GM23338 (cell line): ENCODE results near the gene HRH2. TPM values are rescaled to one million over a fixed set of nuclear protein-coding genes. Genes with fewer than 3 reads are reported as not detected.

Experiments used
- ATAC-seq: fragments of 200-7000 bp; cut with Tn5 transposase; 3 replicates; pipeline ENCODE4 v1.9.1; 2020
- DNase-seq: peaks from one replicate; pipeline ENCODE4 v3.0.0-alpha.2; 2015; ENCODE audit warnings: low spot score
- H2AFZ ChIP-seq: fragments of 200-600 bp; sonication (generic); 2 replicates; pipeline ENCODE4 v1.8.0; 2016; ENCODE audit warnings: antibody characterized with exemption, mild to moderate bottlenecking, moderate library complexity
- H3F3A ChIP-seq: fragments of 200-600 bp; sonication (generic); replicated peaks from 2 replicates; pipeline ENCODE4 v1.8.0; 2017; ENCODE audit warnings: antibody characterized with exemption, mixed run types, low read depth
- H3K27ac ChIP-seq: fragments of 200-600 bp; sonication (generic); 2 replicates; pipeline ENCODE4 v1.6.1; 2016; ENCODE audit warnings: low read depth
- H3K27me3 ChIP-seq: fragments of 200-600 bp; sonication (generic); 2 replicates; pipeline ENCODE4 v1.8.0; 2016; ENCODE audit warnings: mild to moderate bottlenecking, mixed run types, moderate library complexity; ENCODE audit not compliant: insufficient read depth
- H3K36me3 ChIP-seq: fragments of 200-600 bp; sonication (generic); 2 replicates; pipeline ENCODE4 v1.8.0; 2016; ENCODE audit warnings: mild to moderate bottlenecking; ENCODE audit not compliant: insufficient read depth
- H3K4me1 ChIP-seq: fragments of 200-600 bp; sonication (generic); 2 replicates; pipeline ENCODE4 v1.8.0; 2016; ENCODE audit warnings: mild to moderate bottlenecking, moderate library complexity; ENCODE audit not compliant: insufficient read depth
- H3K4me2 ChIP-seq: fragments of 200-600 bp; sonication (generic); 2 replicates; pipeline ENCODE4 v1.7.1; 2017; ENCODE audit warnings: mixed run types
- H3K4me3 ChIP-seq: fragments of 200-600 bp; sonication (generic); 2 replicates; pipeline ENCODE4 v1.6.1; 2016; ENCODE audit warnings: mixed run types
- H3K79me2 ChIP-seq: fragments of 200-600 bp; sonication (generic); replicated peaks from 2 replicates; pipeline ENCODE4 v1.8.0; 2017; ENCODE audit warnings: mild to moderate bottlenecking; ENCODE audit not compliant: insufficient read depth
- H3K9me2 ChIP-seq: fragments of 200-600 bp; sonication (generic); 2 replicates; pipeline ENCODE4 v1.8.0; 2017; ENCODE audit not compliant: insufficient read depth
- H4K20me1 ChIP-seq: fragments of 200-600 bp; sonication (generic); replicated peaks from 2 replicates; pipeline ENCODE4 v1.8.0; 2017; ENCODE audit warnings: mild to moderate bottlenecking; ENCODE audit not compliant: insufficient read depth
- H3K27ac Mint-ChIP-seq: 2 replicates; pipeline ENCODE4 v1.8.0; 2020; ENCODE audit warnings: inconsistent platforms, mild to moderate bottlenecking, moderate library complexity, mixed read lengths
- H3K27me3 Mint-ChIP-seq: 3 replicates; pipeline ENCODE4 v1.8.0; 2022; ENCODE audit warnings: low read depth, mild to moderate bottlenecking, moderate library complexity, mixed read lengths, inconsistent platforms; ENCODE audit not compliant: insufficient read depth, poor library complexity
- H3K36me3 Mint-ChIP-seq: 3 replicates; pipeline ENCODE4 v1.8.0; 2021; ENCODE audit warnings: low read depth, mild to moderate bottlenecking, inconsistent platforms, moderate library complexity, mixed read lengths
- H3K4me1 Mint-ChIP-seq: 3 replicates; pipeline ENCODE4 v1.8.0; 2020; ENCODE audit warnings: mild to moderate bottlenecking, inconsistent platforms, mixed read lengths
- H3K4me3 Mint-ChIP-seq: 3 replicates; pipeline ENCODE4 v1.8.0; 2021; ENCODE audit warnings: moderate library complexity, mild to moderate bottlenecking, inconsistent platforms, mixed read lengths
- H3K9me3 Mint-ChIP-seq: 3 replicates; pipeline ENCODE4 v1.8.0; 2020; ENCODE audit warnings: moderate library complexity, mild to moderate bottlenecking, inconsistent platforms, mixed read lengths
- EZH2 ChIP-seq: fragments of 200-600 bp; sonication (generic); IDR thresholded peaks from one replicate; pipeline ENCODE4 v1.8.0; 2017; ENCODE audit warnings: antibody characterized with exemption, mild to moderate bottlenecking, low read depth; ENCODE audit not compliant: unreplicated experiment
- EZH2phosphoT487 ChIP-seq: fragments of 200-600 bp; sonication (generic); IDR thresholded peaks from one replicate; pipeline ENCODE4 v1.8.1; 2018; ENCODE audit warnings: antibody characterized with exemption; ENCODE audit not compliant: unreplicated experiment
- JUNB ChIP-seq: IDR thresholded peaks from one replicate; pipeline ENCODE4 v1.6.1; 2016; ENCODE audit warnings: antibody characterized with exemption; ENCODE audit not compliant: unreplicated experiment
- STAT1 ChIP-seq: IDR thresholded peaks from one replicate; pipeline ENCODE4 v1.6.1; 2016; ENCODE audit warnings: antibody characterized with exemption; ENCODE audit not compliant: unreplicated experiment
- ZNF114 ChIP-seq: fragments of 250-450 bp; sonication (Bioruptor Pico); IDR thresholded peaks from 2 replicates; pipeline ENCODE4 v1.5.0; 2020; ENCODE audit warnings: mild to moderate bottlenecking, moderate library complexity
- ZNF331 ChIP-seq: fragments of 250-450 bp; sonication (Bioruptor Pico); IDR thresholded peaks from 2 replicates; pipeline ENCODE4 v1.5.0; 2020; ENCODE audit warnings: low read depth, mild to moderate bottlenecking, moderate library complexity
- polyA plus RNA-seq: library from polyadenylated mRNA; unstranded; fragments of >200 nt; fragmentation: Nextera tagmentation; extraction: Ambion mirVana; gene quantifications from 2 replicates; pipeline ENCODE4 v1.2.1, GENCODE V29; 2016
- total RNA-seq: library from RNA; depleted of rRNA; stranded (reverse); fragments of >200 nt; shearing (Covaris generic); gene quantifications from 2 replicates; pipeline ENCODE4 v1.2.3, GENCODE V29; 2014
- TF ChIP-seq, protein P1 (sequence below): IDR thresholded peaks from one replicate; pipeline ENCODE4 v1.6.1; 2018; ENCODE audit warnings: antibody characterized with exemption; ENCODE audit not compliant: unreplicated experiment
- TF ChIP-seq, protein P2 (sequence below): IDR thresholded peaks from 2 replicates; pipeline ENCODE4 v1.6.1; 2016; ENCODE audit warnings: antibody characterized with exemption
- TF ChIP-seq, protein P3 (sequence below), 2 experiments: fragments of 200-600 bp in 1 of 2; sonication (generic) in 1 of 2; conservative IDR thresholded peaks; 2 replicates each; pipeline versions ENCODE4 v1.5.1 to v1.6.1; 2016 to 2017; ENCODE audit warnings: antibody characterized with exemption in 2 of 2, low read depth in 2 of 2, mild to moderate bottlenecking in 2 of 2, moderate library complexity in 1 of 2

The HRH2 gene
- total and polyA plus RNA-seq, 2 experiments from 2014 or later: 6.8 to 7.0 TPM

DNA sequence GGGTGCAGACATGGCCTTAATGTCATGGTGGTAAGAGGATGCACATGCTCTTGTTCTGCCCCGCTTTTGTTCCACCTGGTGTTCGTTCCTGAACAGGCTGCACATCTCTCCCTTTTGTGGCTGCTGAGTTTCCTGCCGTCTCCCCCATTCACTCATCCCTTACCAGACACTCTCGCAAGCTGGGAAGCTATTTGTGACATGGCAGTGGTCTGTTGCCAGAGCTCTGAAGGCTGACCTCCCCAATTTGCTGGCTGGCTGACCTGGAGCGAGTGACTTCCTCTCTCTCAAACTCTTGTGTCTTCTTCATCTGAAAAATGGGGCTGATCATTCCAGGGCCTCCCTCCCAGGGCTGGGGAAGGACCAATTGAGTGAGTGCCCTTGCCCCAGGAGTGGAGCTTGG, 35.9 kb downstream of the HRH2 start:
- H3K9me3 Mint-ChIP-seq: no peaks in the 10 kb centered on the region
- no peak for ATAC-seq
- H3K36me3 Mint-ChIP-seq: no peaks in the 10 kb centered on the region; the same call in 2 of the 3 replicates
- Histone ChIP-seq H3K9me2 (no peaks in the 10 kb centered on the region), H3F3A (0 out of 2 replicates have a peak, but pooled peaks cover 4% of the 10 kb centered on the region), H3K4me3 (no peak overlapping the region), H4K20me1 (no peaks in the 10 kb centered on the region), H3K27me3 (no peaks in the 10 kb centered on the region), H3K4me1 (peaks cover 22% of the 10 kb centered on the region), H2AFZ (no peak overlapping the region), H3K27ac (no peak overlapping the region), H3K4me2 (no peak overlapping the region), H3K79me2 (no peaks in the 10 kb centered on the region), H3K36me3 (no peaks in the 10 kb centered on the region; the same call in 1 of the 2 replicates)
- no peak overlapping the region for H3K4me3 Mint-ChIP-seq
- H3K27ac Mint-ChIP-seq: no peak overlapping the region
- DNase-seq: no peak
- H3K4me1 Mint-ChIP-seq: peaks cover 33% of the 10 kb centered on the region
- peaks cover 20% of the 10 kb centered on the region for H3K27me3 Mint-ChIP-seq
- TF ChIP-seq EZH2 (no peak), ZNF114 (CRISPR knock-in tag) (no peak), ZNF331 (CRISPR knock-in tag) (no peak), JUNB (no peak), EZH2phosphoT487 (no peak)
- TF ChIP-seq, protein P1, sequence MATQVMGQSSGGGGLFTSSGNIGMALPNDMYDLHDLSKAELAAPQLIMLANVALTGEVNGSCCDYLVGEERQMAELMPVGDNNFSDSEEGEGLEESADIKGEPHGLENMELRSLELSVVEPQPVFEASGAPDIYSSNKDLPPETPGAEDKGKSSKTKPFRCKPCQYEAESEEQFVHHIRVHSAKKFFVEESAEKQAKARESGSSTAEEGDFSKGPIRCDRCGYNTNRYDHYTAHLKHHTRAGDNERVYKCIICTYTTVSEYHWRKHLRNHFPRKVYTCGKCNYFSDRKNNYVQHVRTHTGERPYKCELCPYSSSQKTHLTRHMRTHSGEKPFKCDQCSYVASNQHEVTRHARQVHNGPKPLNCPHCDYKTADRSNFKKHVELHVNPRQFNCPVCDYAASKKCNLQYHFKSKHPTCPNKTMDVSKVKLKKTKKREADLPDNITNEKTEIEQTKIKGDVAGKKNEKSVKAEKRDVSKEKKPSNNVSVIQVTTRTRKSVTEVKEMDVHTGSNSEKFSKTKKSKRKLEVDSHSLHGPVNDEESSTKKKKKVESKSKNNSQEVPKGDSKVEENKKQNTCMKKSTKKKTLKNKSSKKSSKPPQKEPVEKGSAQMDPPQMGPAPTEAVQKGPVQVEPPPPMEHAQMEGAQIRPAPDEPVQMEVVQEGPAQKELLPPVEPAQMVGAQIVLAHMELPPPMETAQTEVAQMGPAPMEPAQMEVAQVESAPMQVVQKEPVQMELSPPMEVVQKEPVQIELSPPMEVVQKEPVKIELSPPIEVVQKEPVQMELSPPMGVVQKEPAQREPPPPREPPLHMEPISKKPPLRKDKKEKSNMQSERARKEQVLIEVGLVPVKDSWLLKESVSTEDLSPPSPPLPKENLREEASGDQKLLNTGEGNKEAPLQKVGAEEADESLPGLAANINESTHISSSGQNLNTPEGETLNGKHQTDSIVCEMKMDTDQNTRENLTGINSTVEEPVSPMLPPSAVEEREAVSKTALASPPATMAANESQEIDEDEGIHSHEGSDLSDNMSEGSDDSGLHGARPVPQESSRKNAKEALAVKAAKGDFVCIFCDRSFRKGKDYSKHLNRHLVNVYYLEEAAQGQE: no peak

DNA sequence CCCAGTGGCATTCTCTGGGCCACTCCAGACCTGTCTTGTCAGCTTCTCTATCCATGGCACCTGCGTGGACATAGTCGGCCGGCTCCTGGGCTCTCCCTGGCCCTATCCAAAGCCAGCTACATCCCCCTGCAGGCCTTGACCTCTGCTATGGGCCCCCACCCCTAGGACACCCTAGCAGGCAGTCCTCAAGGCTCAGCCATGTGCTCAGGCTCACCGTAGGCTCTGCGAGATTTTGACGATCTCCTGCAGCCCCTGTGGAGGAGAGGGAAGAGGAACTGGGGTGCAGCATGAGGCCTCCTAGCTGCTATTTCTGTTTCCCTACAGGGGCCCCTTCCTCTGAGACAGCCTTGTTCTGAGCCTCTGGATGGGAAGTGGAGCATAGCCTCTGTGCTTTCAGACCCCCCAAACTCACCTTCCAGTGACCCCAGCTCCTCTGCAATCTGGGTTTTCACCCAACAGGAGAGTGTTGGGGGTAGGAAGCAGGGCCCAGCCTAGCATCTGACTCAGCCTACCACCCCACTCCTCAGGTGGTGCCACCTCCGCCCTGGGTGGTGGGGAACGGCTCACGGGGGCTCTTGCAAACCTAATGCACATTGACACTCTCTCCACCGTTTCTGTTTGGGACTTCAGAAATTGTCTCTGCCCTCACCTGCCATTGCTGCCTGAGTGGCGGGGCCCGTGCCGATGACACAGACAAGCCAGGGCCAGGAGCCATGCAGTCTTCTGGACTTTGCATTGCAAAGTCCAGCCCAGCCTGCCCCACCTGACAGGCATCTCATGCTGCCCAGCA, 36.7 kb downstream of the HRH2 start:
- H3K4me2 ChIP-seq: no peak overlapping the region
- H3F3A ChIP-seq: 0 out of 2 replicates have a peak, but pooled peaks cover 4% of the 10 kb centered on the region
- no peak overlapping the region for H2AFZ ChIP-seq
- H3K36me3 ChIP-seq: no peaks in the 10 kb centered on the region; the same call in 1 of the 2 replicates
- H4K20me1 ChIP-seq: no peaks in the 10 kb centered on the region
- H3K36me3 Mint-ChIP-seq: no peaks in the 10 kb centered on the region; the same call in 2 of the 3 replicates
- no peaks in the 10 kb centered on the region for H3K27me3 ChIP-seq
- no peak overlapping the region for H3K4me3 Mint-ChIP-seq
- H3K27ac Mint-ChIP-seq: no peak overlapping the region
- H3K4me1 ChIP-seq: peaks cover 23% of the 10 kb centered on the region
- ATAC-seq (no peak), DNase-seq (no peak)
- H3K9me2 ChIP-seq: no peaks in the 10 kb centered on the region
- no peak overlapping the region for H3K4me3 ChIP-seq
- H3K9me3 Mint-ChIP-seq: no peaks in the 10 kb centered on the region
- peaks cover 33% of the 10 kb centered on the region for H3K4me1 Mint-ChIP-seq
- peaks cover 22% of the 10 kb centered on the region for H3K27me3 Mint-ChIP-seq
- no peak overlapping the region for H3K27ac ChIP-seq
- H3K79me2 ChIP-seq: no peaks in the 10 kb centered on the region
- TF ChIP-seq EZH2 (no peak), JUNB (no peak), ZNF331 (CRISPR knock-in tag) (no peak), STAT1 (no peak), EZH2phosphoT487 (no peak)
- TF ChIP-seq, protein P2, sequence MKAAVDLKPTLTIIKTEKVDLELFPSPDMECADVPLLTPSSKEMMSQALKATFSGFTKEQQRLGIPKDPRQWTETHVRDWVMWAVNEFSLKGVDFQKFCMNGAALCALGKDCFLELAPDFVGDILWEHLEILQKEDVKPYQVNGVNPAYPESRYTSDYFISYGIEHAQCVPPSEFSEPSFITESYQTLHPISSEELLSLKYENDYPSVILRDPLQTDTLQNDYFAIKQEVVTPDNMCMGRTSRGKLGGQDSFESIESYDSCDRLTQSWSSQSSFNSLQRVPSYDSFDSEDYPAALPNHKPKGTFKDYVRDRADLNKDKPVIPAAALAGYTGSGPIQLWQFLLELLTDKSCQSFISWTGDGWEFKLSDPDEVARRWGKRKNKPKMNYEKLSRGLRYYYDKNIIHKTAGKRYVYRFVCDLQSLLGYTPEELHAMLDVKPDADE: no peak
- TF ChIP-seq, protein P3, sequence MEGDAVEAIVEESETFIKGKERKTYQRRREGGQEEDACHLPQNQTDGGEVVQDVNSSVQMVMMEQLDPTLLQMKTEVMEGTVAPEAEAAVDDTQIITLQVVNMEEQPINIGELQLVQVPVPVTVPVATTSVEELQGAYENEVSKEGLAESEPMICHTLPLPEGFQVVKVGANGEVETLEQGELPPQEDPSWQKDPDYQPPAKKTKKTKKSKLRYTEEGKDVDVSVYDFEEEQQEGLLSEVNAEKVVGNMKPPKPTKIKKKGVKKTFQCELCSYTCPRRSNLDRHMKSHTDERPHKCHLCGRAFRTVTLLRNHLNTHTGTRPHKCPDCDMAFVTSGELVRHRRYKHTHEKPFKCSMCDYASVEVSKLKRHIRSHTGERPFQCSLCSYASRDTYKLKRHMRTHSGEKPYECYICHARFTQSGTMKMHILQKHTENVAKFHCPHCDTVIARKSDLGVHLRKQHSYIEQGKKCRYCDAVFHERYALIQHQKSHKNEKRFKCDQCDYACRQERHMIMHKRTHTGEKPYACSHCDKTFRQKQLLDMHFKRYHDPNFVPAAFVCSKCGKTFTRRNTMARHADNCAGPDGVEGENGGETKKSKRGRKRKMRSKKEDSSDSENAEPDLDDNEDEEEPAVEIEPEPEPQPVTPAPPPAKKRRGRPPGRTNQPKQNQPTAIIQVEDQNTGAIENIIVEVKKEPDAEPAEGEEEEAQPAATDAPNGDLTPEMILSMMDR (conservative IDR thresholded peaks at IDR 0.05; ENCODE audit: low read depth in 2 of 2): no peak
- TF ChIP-seq, protein P1: no peak
